HFF-Myc (cell line): Measurements from ENCODE around the gene CHD3.
A peak's percentile ranks its signal among the peaks of the same experiment; 100 is the strongest.

Experiments
- DNase-seq: peaks from one replicate; pipeline ENCODE4 v3.0.0-alpha.2; 2011; ENCODE audit warnings: low read depth; ENCODE audit errors: extremely low read depth
- H3K4me3 ChIP-seq: replicated peaks from 2 replicates; pipeline ENCODE4 v1.5.1; 2011; ENCODE audit warnings: low read depth, mild to moderate bottlenecking, control low read depth, low read length
- TF ChIP-seq, protein P1 (sequence below): IDR thresholded peaks from 2 replicates; pipeline ENCODE4 v1.5.1; 2012; ENCODE audit warnings: mild to moderate bottlenecking, low read depth, low read length, control low read depth; ENCODE audit errors: missing control alignments

The CHD3 gene

DNA sequence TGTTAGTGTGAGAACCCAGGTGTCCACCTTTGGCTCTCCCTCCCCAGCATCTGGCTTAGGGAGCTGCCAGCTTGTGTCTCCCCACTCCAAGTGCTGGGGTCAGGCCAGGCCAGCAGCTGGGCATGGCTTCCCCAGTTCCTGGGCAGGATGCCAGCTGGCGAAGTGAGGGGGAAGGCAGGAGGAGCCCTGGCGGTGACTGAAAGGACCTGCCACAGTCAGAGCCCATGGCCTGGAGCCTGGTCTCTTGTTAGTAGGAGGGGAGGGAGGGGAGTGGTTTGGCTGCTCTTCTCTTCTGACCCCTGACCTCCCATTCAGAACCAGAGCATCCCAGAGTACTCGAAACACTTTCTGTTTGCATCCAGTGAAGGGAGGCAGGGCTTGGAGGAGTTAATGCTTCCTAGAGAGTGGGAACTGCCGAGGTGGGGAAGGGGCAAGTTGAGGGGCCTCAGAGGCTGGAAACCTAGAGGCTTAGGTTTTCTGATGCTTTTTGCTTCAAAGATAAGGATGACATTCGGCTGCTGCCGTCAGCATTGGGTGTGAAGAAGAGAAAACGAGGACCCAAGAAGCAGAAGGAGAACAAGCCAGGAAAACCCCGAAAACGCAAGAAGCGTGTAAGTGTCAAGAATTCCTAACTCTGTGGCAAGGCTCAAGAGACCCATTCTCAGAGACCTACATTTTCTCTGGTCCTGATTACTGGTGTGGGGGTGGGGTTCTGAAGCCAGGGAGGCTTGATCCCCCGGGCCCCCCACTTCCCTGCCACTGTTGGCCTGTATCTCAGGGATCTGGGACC is 772 bp downstream of the CHD3 start:
- peak overlapping the region; percentile 78; the same call in 1 of the 2 replicates for H3K4me3 ChIP-seq
- peak; percentile 72 for DNase-seq
- TF ChIP-seq, protein P1, sequence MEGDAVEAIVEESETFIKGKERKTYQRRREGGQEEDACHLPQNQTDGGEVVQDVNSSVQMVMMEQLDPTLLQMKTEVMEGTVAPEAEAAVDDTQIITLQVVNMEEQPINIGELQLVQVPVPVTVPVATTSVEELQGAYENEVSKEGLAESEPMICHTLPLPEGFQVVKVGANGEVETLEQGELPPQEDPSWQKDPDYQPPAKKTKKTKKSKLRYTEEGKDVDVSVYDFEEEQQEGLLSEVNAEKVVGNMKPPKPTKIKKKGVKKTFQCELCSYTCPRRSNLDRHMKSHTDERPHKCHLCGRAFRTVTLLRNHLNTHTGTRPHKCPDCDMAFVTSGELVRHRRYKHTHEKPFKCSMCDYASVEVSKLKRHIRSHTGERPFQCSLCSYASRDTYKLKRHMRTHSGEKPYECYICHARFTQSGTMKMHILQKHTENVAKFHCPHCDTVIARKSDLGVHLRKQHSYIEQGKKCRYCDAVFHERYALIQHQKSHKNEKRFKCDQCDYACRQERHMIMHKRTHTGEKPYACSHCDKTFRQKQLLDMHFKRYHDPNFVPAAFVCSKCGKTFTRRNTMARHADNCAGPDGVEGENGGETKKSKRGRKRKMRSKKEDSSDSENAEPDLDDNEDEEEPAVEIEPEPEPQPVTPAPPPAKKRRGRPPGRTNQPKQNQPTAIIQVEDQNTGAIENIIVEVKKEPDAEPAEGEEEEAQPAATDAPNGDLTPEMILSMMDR: peak; percentile 43

DNA sequence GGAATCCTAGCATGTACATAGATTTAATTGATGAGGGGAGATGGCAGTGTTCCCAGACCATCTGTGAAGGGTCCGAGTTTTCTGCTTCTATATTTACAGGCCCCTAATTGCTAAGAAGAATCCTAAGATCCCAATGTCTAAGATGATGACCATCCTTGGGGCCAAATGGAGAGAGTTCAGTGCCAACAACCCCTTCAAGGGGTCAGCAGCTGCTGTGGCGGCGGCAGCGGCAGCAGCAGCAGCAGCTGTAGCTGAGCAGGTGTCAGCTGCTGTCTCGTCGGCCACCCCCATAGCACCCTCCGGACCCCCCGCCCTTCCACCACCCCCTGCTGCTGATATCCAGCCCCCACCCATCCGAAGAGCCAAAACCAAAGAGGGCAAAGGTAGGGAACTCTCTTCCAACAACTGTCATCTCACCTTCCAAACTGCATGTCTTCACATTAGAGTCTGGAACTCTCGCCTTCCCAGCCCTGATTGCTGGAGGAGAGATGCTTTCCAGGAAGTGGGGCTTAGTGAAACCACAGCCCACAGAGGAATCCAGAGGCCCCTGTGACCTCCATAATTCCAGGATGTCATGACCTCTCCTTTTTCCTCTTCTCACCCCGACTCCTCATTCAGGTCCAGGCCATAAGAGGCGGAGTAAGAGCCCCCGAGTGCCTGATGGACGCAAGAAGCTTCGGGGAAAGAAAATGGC is 4.7 kb downstream of the CHD3 start:
- no peak overlapping the region for H3K4me3 ChIP-seq
- TF ChIP-seq, protein P1: no peak
- DNase-seq: no peak

DNA sequence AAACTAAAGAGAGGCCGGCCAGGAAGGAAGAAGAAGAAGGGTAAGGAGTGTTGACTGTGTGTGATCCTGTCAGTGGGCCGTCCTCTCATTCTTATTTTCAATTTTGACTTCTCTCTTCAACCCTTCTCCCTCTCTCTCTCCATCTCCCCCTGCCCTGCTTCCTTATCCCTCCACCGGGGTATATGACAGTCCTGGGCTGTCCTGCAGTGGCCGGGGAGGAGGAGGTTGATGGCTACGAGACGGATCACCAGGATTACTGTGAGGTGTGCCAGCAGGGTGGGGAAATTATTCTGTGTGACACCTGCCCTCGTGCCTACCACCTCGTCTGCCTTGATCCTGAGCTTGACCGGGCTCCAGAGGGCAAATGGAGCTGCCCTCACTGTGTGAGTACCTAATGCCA is 5.6 kb downstream of the CHD3 start:
- TF ChIP-seq, protein P1: no peak
- DNase-seq: no peak
- no peak overlapping the region for H3K4me3 ChIP-seq

- no peak for DNase-seq
- TF ChIP-seq, protein P1: no peak
- H3K4me3 ChIP-seq: no peak overlapping the region
These were observed 6.3 kb downstream of the CHD3 start for GRCh38 chr17:7894866-7895265.

- no peak for DNase-seq
- TF ChIP-seq, protein P1: no peak
- H3K4me3 ChIP-seq: no peak overlapping the region
These were observed 8.5 kb downstream of the CHD3 start for GRCh38 chr17:7897090-7897489.

DNA sequence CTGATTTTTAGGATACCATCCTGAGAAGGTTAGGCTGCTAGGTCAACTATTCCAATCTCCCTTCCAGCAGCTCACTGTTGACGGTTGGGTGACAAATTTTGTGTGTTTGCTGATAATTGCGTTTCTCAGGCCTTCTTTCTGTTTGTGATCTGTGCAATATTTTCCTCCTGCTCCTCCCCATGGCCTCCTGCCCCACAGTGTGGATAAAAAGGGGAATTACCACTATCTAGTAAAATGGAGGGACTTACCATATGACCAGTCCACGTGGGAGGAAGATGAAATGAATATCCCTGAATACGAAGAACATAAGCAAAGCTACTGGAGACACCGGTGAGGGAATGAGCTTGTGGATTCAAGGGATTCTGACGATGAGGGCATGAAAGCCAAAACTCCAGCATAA is 9.2 kb downstream of the CHD3 start:
- TF ChIP-seq, protein P1: peak; percentile 38
- H3K4me3 ChIP-seq: no peak overlapping the region
- no peak for DNase-seq
